ENCODE measurements around the gene LINC00237. TPM values are rescaled to one million over a fixed set of nuclear protein-coding genes. Genes with fewer than 3 reads are reported as not detected.
A peak's percentile ranks its signal among the peaks of the same experiment; 100 is the strongest.

LINC00237 gene
- total and polyA plus RNA-seq, 9 of the 15 experiments (the other 6 are each of a cell fraction or from before 2014, with no cell fraction given), result not detected

GRCh38 chr20:21087862-21088540, 18.2 kb downstream of the LINC00237 start:
- H3K9me1 ChIP-seq (ENCODE audit: control insufficient read depth, insufficient read depth, low read length), result no peaks in the 10 kb centered on the region
- H3K27ac ChIP-seq (ENCODE audit: extremely low read depth, low read depth, low read length), result no peak overlapping the region
- WGBS (ENCODE audit: insufficient coverage, low coverage, missing lambda C conversion rate), result 5% methylated on average over 9 of the region's 9 CpGs
- ATAC-seq (peak; percentile 52; the same call in 2 of the 3 replicates), FAIRE-seq (no peak), DNase-seq (ENCODE audit: extremely low read depth in 1 of 4, low spot score in 3 of 4) (peak in 2 of 4 experiments; percentile 6 to 26)
- in situ Hi-C loops (cut with MboI), result no loop called here
- ChIA-PET CTCF (ENCODE audit: low intra/inter-chr PET ratio) (no interaction called here), POLR2A (no interaction called here)
- no peaks in the 10 kb centered on the region; the same call in 1 of the 2 replicates for H4K20me1 ChIP-seq (replicated peaks; ENCODE audit: control insufficient read depth, insufficient read depth, low read length)
- no peaks in the 10 kb centered on the region for H3K79me2 ChIP-seq (ENCODE audit: control insufficient read depth, insufficient read depth, low read length)
- no peak overlapping the region for H2AFZ ChIP-seq (ENCODE audit: low read depth, low read length)
- intact Hi-C loops (cut with micrococcal nuclease), result no loop called here
- H3K4me2 ChIP-seq (ENCODE audit: insufficient read depth, low read length), result no peak overlapping the region
- H3K9ac ChIP-seq (ENCODE audit: insufficient read depth in 1 of 2, low read depth in 2 of 2, low read length in 2 of 2), result no peak overlapping the region
- no peaks in the 10 kb centered on the region for H3K36me3 ChIP-seq (ENCODE audit: control insufficient read depth, insufficient read depth, low read length)
- BruUV-seq (replicated peaks), result no TSS peak
- peaks cover 5 to 8% of the 10 kb centered on the region in 2 experiments; a peak in 3 of 5 replicates for H3K27me3 ChIP-seq (ENCODE audit: control insufficient read depth in 2 of 2, insufficient read depth in 2 of 2, low read length in 2 of 2)
- H3K4me1 ChIP-seq (replicated peaks in 1 of 2; ENCODE audit: control insufficient read depth in 2 of 2, insufficient read depth in 2 of 2, low read length in 2 of 2), result no peaks in the 10 kb centered on the region; a peak in 1 of 5 replicates
- no peak overlapping the region for H3K4me3 ChIP-seq
- H3K9me3 ChIP-seq (replicated peaks; ENCODE audit: control insufficient read depth, insufficient read depth, low read depth, low read length), result no peaks in the 10 kb centered on the region
- TF ChIP-seq TFE3 (CRISPR knock-in tag; IDR thresholded peaks at IDR 0.05) (peak; percentile 81), L3MBTL2 (IDR thresholded peaks at IDR 0.05) (0 out of 2 replicates have a peak, but pooled peaks have one; percentile 13), ZNF23 (CRISPR knock-in tag; IDR thresholded peaks at IDR 0.05) (no peak), C11orf30 (IDR thresholded peaks at IDR 0.05; ENCODE audit: low read depth) (peak; percentile 50; the same call in 1 of the 2 replicates), NFE2 (IDR thresholded peaks at IDR 0.05; ENCODE audit: low read depth) (peak; percentile 75), CREM (IDR thresholded peaks at IDR 0.05; ENCODE audit: low read depth) (0 out of 2 replicates have a peak, but pooled peaks have one; percentile 25), MYNN (IDR thresholded peaks at IDR 0.05) (no peak), MYNN (CRISPR knock-in tag; IDR thresholded peaks at IDR 0.05) (no peak), MCM5 (IDR thresholded peaks at IDR 0.05; ENCODE audit: low read depth) (no peak), NFE2L1 (tag; IDR thresholded peaks at IDR 0.05; ENCODE audit: borderline replicate concordance, low read depth) (peak; percentile 30; the same call in 1 of the 2 replicates), ZNF707 (CRISPR knock-in tag; conservative IDR thresholded peaks at IDR 0.05) (no peak), HSF4 (CRISPR knock-in tag; IDR thresholded peaks at IDR 0.05; ENCODE audit: borderline replicate concordance) (no peak), FOXM1 (IDR thresholded peaks at IDR 0.05; ENCODE audit: low read depth) (no peak), FOXM1 (CRISPR knock-in tag; IDR thresholded peaks at IDR 0.05; ENCODE audit: low read depth) (no peak), POU5F1 (IDR thresholded peaks at IDR 0.05; ENCODE audit: borderline replicate concordance, low read depth, low read length, partially characterized antibody) (no peak), SREBF2 (CRISPR knock-in tag; IDR thresholded peaks at IDR 0.05) (no peak), MAFG (tag; conservative IDR thresholded peaks at IDR 0.05) (peak; percentile 70), POLR2H (tag; IDR thresholded peaks at IDR 0.05; ENCODE audit: low read depth) (no peak), ZEB2 (IDR thresholded peaks at IDR 0.05) (peak; percentile 58; the same call in 1 of the 2 replicates), ATF4 (CRISPR knock-in tag; IDR thresholded peaks at IDR 0.05) (no peak), MCM3 (IDR thresholded peaks at IDR 0.05) (no peak), ARID1B (IDR thresholded peaks at IDR 0.05) (peak; percentile 54), PHF8 (IDR thresholded peaks at IDR 0.05; ENCODE audit: borderline replicate concordance, low read length) (no peak)
